NCI-H146 treated with DMSO at 0.1 percent for 48 hours (cell line): ENCODE measurements around the gene SSH2.
A peak's percentile ranks its signal among the peaks of the same experiment; 100 is the strongest.
"Not testable (repeated sequence)": the region's sequence is repeated elsewhere in the genome, so short reads cannot be mapped to it uniquely, and the experiment has no call there.

Source experiments
- DNase-seq: peaks from one replicate; lab custom pipeline; 2025; ENCODE audit not compliant: unreplicated experiment; lab: John Stamatoyannopoulos, UW

SSH2 gene

GRCh38 chr17:29874931-29875596, 55.0 kb downstream of the SSH2 start:
- no peak for DNase-seq

- not testable (repeated sequence) for DNase-seq
Measured at GRCh38 chr17:29874358-29874757, 55.7 kb downstream of the SSH2 start.

GRCh38 chr17:29873476-29873875, 56.6 kb downstream of the SSH2 start:
- DNase-seq, result no peak

DNA sequence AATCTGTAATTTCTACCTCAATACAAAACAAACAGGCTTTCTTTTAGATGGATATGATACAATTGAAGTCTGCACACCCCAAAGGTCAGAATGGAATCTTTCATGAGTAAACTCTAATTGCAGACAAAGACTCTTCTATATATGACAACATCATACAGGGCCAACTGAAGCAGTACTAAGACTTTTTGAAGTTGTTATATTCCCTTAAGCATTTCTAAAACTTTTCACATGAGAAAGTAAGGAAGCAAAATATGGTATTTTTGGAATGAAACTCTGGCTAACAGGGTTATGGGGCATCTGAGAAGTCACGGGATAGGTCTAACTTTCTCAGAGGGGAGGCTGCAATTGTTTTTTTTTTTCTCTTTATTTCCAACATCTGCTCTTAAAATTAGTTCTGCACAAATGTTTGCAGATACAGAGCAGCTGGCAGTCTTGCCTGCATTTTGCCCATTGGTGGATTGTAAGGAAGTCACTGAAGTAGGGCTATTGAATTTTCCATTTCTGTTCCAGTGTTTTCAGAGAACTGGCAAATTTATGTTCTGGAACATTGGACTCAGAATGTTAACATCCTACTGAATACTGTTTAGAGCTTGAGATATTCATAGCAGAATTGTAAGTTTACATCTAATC, 59.1 kb downstream of the SSH2 start:
- peak; percentile 41 for DNase-seq

- DNase-seq, result peak; percentile 25
Measured at GRCh38 chr17:29867643-29868181, 62.3 kb downstream of the SSH2 start.

GRCh38 chr17:29866746-29867404, 63.2 kb downstream of the SSH2 start:
- no peak for DNase-seq

DNA sequence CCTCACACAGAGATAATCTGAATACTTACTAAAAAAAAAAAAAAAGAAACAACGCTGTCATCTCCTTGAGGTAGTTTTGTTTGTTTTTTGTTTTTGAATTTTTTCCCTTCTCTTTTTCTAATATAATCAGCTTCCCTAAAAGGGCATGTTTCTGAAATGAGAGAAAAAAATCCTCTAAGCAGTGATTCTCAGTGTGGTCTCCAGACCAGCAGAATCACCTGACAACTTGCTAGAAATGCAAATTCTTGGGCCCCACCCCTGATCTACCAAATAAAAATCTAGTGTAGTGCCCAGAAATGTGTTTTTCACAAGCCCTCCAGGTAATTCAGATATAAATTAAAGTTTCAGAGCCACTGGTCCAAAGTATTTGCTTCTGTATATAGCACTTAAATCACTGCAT, 65.4 kb downstream of the SSH2 start:
- DNase-seq, result no peak

DNA sequence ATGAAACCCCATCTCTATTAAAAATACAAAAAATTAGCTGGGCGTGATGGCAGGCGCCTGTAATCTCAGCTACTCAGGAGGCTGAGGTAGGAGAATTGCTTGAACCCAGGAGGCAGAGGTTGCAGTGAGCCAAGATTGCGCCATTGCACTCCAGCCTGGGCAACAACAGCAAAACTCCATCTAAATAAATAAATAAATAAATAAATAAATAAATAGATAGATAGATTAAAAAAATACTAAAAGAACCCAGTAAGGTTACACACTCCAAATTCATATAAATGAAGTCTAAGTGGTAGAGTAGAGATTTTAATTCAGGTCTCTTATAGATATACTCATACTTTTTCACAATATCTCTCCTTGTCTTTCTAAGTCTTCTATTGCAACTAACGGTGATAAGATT, 65.9 kb downstream of the SSH2 start:
- DNase-seq, result not testable (repeated sequence)

GRCh38 chr17:29862951-29863350, 67.1 kb downstream of the SSH2 start:
- no peak for DNase-seq

- no peak for DNase-seq
Measured at GRCh38 chr17:29862127-29862526, 67.9 kb downstream of the SSH2 start.

DNA sequence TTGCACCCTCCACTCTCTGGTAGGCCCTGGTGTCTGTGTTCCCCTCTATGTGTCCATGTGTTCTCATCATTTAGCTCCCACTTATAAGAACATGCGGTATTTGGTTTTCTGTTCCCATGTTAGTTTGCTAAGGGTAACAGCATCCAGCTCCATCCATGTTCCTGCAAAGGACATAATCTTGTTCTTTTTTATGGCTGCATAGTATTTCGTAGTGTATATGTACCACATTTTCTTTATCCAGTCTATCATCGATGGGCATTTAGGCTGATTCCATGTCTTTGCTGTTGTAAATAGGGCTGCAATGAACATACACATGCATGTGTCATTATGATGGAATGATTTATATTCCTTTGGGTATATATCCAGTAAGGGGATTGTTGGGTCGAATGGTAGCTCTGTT, 70.6 kb downstream of the SSH2 start:
- DNase-seq, result not testable (repeated sequence)

- no peak for DNase-seq
Measured at GRCh38 chr17:29857823-29858222, 72.2 kb downstream of the SSH2 start.

- DNase-seq, result not testable (repeated sequence)
Measured at GRCh38 chr17:29857105-29857504, 72.9 kb downstream of the SSH2 start.

DNA sequence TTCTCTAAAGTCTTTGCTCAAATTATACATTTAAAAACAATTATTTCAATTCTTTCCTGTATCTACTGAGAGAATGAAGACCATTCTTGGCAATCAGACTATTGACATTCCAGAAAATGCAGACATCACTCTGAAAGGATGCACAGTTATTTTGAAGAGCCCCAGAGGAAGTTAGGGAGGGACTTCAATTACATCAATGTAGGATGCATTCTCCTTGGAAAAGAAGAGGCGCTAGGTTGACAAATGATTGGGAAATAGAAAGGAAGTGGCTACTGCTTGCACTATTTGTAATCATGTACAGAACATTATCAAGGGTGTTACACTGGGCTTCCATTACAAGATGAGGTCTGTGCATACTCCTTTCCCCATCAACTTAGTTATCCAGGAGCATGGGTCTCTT, 74.3 kb downstream of the SSH2 start:
- DNase-seq, result no peak

DNA sequence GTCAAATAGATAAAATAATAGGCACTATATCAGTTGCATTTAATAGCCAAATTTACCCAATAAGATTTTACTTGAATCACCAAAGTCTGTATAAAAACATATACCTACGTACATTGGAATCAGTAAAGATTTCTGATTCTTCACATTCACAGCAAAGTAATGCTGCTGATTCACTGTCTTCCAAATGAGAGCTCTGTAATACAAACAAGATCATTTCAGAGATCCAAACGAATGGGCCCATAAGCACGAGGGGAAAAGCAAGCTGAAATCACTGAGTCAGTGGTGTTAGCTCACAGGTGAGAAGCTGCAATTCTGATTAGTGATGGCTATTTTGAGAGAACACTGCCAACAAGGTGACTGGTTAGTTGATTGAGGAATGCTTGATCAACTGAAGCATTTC, 81.3 kb downstream of the SSH2 start:
- DNase-seq, result no peak

DNA sequence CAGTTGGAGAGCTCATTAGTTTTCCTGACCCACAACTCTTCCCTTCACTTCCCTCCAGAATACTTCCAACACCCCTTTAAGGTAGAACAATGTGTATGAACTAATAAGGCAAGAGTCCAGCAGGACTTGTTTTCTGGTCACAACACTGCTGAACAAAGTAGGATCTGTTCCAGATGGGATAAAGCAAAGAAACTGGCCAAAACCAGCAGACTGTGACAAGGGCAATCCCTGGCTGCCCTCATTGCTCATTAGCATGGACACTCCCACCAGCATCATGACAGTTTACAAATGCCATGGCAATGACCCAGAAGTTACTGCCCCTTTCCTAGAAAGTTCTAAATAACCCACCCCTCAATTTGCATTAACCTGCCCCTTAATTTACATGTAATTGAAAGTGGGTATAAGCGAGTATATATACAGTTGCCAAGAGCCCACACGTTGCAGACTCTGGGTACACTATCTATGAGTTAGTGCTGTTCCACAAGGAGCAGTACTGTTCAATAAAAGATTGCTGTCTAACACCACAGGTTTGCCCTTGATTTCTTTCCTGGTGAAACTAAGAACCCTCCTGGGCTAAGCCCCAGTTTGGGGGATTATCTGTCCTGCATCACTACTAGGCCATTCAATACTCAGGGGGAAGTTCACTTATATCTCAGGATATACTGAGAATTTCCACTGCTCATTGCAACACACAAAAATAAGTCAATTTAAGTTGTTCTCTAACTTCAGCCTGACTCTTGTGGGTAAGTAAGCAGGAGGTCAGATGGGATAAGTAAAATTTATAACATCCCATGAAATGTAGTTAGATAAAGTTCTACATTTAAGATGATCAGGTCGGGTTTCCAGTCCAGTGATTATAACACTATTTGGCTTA, 82.3 kb downstream of the SSH2 start:
- DNase-seq, result no peak

DNA sequence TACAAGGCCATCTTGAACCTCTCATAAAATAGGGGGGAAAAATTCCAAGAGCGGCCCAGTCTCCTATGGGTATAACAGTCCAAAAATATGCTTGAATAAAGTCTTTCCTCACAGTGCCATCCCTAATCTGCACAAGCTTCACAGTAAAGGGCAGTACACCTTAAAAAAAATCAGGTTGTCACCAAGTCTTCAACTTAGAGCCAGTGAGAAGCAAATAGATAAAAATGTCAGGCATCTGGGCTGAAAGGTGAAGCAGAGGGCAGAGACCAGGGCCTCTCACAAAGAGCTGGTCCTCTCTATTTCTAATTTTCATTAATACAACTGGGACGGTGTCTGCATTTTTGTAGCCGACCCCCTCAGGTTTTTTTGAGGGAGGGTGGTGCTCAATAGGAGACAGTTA, 82.9 kb downstream of the SSH2 start:
- no peak for DNase-seq

DNA sequence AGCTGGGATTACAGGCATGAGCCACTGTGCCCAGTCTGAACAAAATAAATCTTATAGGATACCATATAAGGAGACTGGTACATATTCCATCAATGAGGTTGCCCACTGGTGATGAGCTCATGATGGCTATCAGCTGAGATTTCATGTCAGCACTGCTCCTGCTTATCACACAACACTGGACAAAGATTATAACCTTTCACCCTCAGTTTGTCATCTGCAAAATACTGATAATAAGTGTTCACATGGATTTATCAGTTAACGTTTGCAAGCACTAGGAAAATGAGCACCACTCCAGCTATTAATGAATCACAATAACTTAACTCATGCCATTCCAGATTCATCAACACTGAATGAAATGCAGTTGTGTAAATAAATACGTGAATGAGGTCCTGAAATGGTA, 83.7 kb downstream of the SSH2 start:
- DNase-seq, result no peak

DNA sequence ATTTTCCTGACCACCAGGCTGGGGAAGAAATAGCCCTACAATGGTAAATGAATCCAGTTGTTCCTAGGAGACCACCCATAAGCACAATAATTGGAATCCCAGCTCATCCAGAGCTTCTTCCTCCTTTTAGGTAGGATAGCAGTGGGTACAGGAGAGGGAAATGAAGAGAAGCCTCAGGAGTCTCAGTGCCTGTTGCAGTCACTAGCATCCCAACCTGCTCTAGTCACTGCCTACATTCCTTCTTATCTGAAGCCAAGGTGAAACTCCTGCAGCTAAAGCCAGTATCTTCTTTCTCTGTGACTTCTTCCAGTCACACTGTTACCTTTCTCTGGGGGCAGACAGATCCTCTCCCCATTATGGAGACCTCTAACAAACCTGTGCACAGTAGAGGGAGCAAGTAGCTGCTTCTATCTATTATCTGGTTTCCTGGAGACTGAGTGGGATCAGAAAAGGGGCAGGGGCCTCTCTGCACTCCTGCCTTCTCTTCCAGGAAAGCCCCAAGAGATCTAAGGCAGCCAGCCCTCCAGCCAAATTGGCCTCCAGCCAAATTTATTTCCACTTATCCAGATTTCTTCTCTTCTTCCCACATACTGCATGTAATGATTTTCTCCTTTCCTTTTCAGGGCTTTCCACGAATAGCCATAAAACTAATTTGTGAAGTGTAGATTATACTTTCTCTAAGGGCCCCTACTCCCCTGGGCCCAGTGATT, 85.5 kb downstream of the SSH2 start:
- DNase-seq, result no peak

DNA sequence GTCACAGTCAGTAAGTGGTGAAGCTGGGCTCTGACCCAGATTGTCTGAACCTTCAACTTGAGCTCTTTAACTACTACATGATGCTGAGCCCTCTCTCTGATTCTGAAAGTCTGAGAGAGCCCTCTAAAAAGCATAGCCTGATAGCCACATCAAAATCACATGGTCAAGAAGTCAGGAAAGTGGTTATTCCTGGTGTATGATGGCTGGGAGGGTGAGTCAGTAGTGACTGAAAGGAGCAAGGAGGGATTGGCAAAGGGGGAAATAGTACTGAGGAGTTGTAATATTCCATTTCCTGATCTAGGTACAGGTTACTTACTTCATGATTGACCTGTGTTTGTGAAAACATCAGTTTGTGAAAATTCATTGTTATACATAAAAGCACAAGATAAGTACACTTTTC, 89.1 kb downstream of the SSH2 start:
- no peak for DNase-seq

DNA sequence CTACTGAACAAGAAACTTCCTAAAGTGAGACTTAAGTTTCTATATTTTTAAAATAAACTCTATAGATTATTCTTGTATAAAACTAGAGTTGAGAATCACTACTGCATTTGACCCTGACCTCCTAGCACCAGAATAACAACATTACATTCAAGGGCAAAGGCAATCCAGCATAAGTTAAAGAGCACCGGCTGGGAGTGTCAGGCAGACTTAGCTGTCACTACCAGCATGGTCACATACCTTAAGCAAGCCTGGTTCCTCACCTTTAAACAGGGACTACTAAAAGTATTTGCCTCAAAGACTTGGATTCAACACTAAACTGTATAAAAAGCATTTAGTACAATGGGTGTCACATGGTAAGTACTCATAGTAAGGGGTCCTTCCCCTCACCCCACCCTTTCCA, 90.4 kb downstream of the SSH2 start:
- no peak for DNase-seq
